Measurements from ENCODE around the gene VILL. TPM values are rescaled to one million over a fixed set of nuclear protein-coding genes. Genes with fewer than 3 reads are reported as not detected.

VILL gene
- total and polyA plus RNA-seq, 4 donors, result 0.88 to 3.5 (median 1.6) TPM

DNA sequence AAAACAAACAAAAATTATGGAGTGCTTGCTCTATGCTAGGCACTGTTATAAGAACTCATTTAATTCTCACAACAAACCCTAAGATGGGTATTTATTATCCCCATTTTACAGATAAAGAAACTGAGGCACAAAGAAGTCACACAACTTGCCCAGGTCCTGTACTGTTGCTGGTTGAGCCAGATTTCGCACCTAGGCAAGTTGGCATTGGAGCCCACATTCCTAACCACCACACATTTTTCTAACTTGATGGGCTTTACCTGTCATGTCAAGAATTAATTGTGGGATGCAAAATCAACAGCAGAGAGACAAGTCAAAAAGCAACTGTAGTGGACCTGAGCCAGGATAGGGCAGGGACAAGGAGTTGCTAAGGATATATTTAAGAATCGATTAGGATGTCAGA lies 47.9 kb upstream of the VILL start:
- H3K9me3 ChIP-seq (ENCODE audit: control insufficient read depth in 4 of 4, low read length in 3 of 4), result no peaks in the 10 kb centered on the region
- no peak overlapping the region for H3K4me3 ChIP-seq (ENCODE audit: low read depth in 1 of 3, low read length in 3 of 3)
- H3K27me3 ChIP-seq (ENCODE audit: control insufficient read depth in 4 of 4, insufficient read depth in 4 of 4, low read length in 3 of 4), result no peaks in the 10 kb centered on the region
- H3K36me3 ChIP-seq (ENCODE audit: control insufficient read depth in 4 of 4, insufficient read depth in 3 of 4, low read depth in 1 of 4, low read length in 3 of 4), result no peaks in the 10 kb centered on the region
- H3K4me1 ChIP-seq (ENCODE audit: control insufficient read depth in 4 of 4, insufficient read depth in 4 of 4, low read length in 3 of 4), result peaks cover 8 to 29% (median 21%) of the 10 kb centered on the region in 4 donors
- no peak for DNase-seq (ENCODE audit: low spot score)
- 96% methylated on average over 2 of the region's 2 CpGs for WGBS
- peak overlapping the region in 1 of 2 donors; percentile 27 for H3K27ac ChIP-seq (ENCODE audit: low read depth in 1 of 2, low read length in 2 of 2)
- TF ChIP-seq HNF4G (IDR thresholded peaks at IDR 0.05), result no peak
- TF ChIP-seq, protein P1, sequence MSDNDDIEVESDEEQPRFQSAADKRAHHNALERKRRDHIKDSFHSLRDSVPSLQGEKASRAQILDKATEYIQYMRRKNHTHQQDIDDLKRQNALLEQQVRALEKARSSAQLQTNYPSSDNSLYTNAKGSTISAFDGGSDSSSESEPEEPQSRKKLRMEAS (IDR thresholded peaks at IDR 0.05), result no peak
- TF ChIP-seq EGR1 (IDR thresholded peaks at IDR 0.05; ENCODE audit: low read depth in 2 of 2), result no peak
- TF ChIP-seq SP1 (IDR thresholded peaks at IDR 0.05), result no peak
- TF ChIP-seq GABPA (IDR thresholded peaks at IDR 0.05 in 1 of 2, conservative IDR thresholded peaks at IDR 0.05 in 1 of 2), result no peak
- TF ChIP-seq YY1 (IDR thresholded peaks at IDR 0.05), result no peak
- TF ChIP-seq, protein P2, sequence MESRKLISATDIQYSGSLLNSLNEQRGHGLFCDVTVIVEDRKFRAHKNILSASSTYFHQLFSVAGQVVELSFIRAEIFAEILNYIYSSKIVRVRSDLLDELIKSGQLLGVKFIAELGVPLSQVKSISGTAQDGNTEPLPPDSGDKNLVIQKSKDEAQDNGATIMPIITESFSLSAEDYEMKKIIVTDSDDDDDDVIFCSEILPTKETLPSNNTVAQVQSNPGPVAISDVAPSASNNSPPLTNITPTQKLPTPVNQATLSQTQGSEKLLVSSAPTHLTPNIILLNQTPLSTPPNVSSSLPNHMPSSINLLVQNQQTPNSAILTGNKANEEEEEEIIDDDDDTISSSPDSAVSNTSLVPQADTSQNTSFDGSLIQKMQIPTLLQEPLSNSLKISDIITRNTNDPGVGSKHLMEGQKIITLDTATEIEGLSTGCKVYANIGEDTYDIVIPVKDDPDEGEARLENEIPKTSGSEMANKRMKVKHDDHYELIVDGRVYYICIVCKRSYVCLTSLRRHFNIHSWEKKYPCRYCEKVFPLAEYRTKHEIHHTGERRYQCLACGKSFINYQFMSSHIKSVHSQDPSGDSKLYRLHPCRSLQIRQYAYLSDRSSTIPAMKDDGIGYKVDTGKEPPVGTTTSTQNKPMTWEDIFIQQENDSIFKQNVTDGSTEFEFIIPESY (IDR thresholded peaks at IDR 0.05), result no peak
- TF ChIP-seq RXRA (IDR thresholded peaks at IDR 0.05), result no peak
- no peak for TF ChIP-seq FOXA1 (IDR thresholded peaks at IDR 0.05)
- no peak for TF ChIP-seq HNF4A (conservative IDR thresholded peaks at IDR 0.05)
- no peak for TF ChIP-seq JUND (IDR thresholded peaks at IDR 0.05)
- TF ChIP-seq FOXA2 (IDR thresholded peaks at IDR 0.05), result no peak
- no peak overlapping the region for H3K9ac ChIP-seq (ENCODE audit: low read depth in 1 of 2, low read length in 2 of 2)

DNA sequence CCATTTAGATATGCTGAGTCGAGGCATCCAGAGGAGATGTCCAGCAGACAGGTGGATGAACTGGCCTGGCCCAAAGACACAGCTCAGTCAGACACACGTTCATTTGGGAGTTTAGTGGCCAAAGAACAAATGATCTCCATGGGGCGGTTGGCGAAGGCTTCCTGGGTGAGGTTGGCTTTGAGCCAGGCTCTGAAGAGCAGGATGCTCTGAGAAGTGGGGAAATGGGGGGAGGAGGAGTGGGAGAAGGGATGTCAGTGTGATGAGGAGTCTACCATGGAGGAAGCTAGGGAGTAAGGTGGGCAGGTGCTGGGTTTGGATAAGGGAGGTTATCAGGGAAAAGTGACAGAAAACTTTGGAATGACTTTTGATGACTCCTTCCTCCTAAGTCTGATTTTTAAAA lies 47.5 kb upstream of the VILL start:
- peak overlapping the region in 1 of 2 donors; percentile 27 for H3K27ac ChIP-seq (ENCODE audit: low read depth in 1 of 2, low read length in 2 of 2)
- H3K4me3 ChIP-seq (ENCODE audit: low read depth in 1 of 3, low read length in 3 of 3), result no peak overlapping the region
- no peaks in the 10 kb centered on the region for H3K36me3 ChIP-seq (ENCODE audit: control insufficient read depth in 4 of 4, insufficient read depth in 3 of 4, low read depth in 1 of 4, low read length in 3 of 4)
- no peak for DNase-seq (ENCODE audit: low spot score)
- peaks cover 8 to 29% (median 20%) of the 10 kb centered on the region in 4 donors for H3K4me1 ChIP-seq (ENCODE audit: control insufficient read depth in 4 of 4, insufficient read depth in 4 of 4, low read length in 3 of 4)
- no peak overlapping the region for H3K9ac ChIP-seq (ENCODE audit: low read depth in 1 of 2, low read length in 2 of 2)
- no peaks in the 10 kb centered on the region for H3K27me3 ChIP-seq (ENCODE audit: control insufficient read depth in 4 of 4, insufficient read depth in 4 of 4, low read length in 3 of 4)
- TF ChIP-seq TAF1 (conservative IDR thresholded peaks at IDR 0.05) (no peak), FOXA2 (IDR thresholded peaks at IDR 0.05) (no peak), YY1 (IDR thresholded peaks at IDR 0.05) (no peak), NR2F2 (IDR thresholded peaks at IDR 0.05) (no peak), HNF4A (conservative IDR thresholded peaks at IDR 0.05) (no peak), HNF4G (IDR thresholded peaks at IDR 0.05) (no peak), SP1 (IDR thresholded peaks at IDR 0.05) (no peak), FOXA1 (IDR thresholded peaks at IDR 0.05) (no peak), JUND (IDR thresholded peaks at IDR 0.05) (no peak), RXRA (IDR thresholded peaks at IDR 0.05) (no peak), EGR1 (IDR thresholded peaks at IDR 0.05; ENCODE audit: low read depth in 2 of 2) (no peak)
- TF ChIP-seq, protein P3, sequence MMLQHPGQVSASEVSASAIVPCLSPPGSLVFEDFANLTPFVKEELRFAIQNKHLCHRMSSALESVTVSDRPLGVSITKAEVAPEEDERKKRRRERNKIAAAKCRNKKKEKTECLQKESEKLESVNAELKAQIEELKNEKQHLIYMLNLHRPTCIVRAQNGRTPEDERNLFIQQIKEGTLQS (IDR thresholded peaks at IDR 0.05), result no peak
- TF ChIP-seq, protein P4, sequence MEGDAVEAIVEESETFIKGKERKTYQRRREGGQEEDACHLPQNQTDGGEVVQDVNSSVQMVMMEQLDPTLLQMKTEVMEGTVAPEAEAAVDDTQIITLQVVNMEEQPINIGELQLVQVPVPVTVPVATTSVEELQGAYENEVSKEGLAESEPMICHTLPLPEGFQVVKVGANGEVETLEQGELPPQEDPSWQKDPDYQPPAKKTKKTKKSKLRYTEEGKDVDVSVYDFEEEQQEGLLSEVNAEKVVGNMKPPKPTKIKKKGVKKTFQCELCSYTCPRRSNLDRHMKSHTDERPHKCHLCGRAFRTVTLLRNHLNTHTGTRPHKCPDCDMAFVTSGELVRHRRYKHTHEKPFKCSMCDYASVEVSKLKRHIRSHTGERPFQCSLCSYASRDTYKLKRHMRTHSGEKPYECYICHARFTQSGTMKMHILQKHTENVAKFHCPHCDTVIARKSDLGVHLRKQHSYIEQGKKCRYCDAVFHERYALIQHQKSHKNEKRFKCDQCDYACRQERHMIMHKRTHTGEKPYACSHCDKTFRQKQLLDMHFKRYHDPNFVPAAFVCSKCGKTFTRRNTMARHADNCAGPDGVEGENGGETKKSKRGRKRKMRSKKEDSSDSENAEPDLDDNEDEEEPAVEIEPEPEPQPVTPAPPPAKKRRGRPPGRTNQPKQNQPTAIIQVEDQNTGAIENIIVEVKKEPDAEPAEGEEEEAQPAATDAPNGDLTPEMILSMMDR (IDR thresholded peaks at IDR 0.05; ENCODE audit: low read depth, low read length, missing input control), result no peak
- TF ChIP-seq, protein P2 (IDR thresholded peaks at IDR 0.05), result no peak
- TF ChIP-seq, protein P5, sequence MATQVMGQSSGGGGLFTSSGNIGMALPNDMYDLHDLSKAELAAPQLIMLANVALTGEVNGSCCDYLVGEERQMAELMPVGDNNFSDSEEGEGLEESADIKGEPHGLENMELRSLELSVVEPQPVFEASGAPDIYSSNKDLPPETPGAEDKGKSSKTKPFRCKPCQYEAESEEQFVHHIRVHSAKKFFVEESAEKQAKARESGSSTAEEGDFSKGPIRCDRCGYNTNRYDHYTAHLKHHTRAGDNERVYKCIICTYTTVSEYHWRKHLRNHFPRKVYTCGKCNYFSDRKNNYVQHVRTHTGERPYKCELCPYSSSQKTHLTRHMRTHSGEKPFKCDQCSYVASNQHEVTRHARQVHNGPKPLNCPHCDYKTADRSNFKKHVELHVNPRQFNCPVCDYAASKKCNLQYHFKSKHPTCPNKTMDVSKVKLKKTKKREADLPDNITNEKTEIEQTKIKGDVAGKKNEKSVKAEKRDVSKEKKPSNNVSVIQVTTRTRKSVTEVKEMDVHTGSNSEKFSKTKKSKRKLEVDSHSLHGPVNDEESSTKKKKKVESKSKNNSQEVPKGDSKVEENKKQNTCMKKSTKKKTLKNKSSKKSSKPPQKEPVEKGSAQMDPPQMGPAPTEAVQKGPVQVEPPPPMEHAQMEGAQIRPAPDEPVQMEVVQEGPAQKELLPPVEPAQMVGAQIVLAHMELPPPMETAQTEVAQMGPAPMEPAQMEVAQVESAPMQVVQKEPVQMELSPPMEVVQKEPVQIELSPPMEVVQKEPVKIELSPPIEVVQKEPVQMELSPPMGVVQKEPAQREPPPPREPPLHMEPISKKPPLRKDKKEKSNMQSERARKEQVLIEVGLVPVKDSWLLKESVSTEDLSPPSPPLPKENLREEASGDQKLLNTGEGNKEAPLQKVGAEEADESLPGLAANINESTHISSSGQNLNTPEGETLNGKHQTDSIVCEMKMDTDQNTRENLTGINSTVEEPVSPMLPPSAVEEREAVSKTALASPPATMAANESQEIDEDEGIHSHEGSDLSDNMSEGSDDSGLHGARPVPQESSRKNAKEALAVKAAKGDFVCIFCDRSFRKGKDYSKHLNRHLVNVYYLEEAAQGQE (IDR thresholded peaks at IDR 0.05), result no peak
- no peaks in the 10 kb centered on the region for H3K9me3 ChIP-seq (ENCODE audit: control insufficient read depth in 4 of 4, low read length in 3 of 4)
- 78% methylated on average over 4 of the region's 4 CpGs for WGBS

All from liver (tissue), 9 donors.